Measurements from ENCODE around the gene POLR1A. TPM values are rescaled to one million over a fixed set of nuclear protein-coding genes. Genes with fewer than 3 reads are reported as not detected.

Gene POLR1A
- total RNA-seq, 4 donors from 2014 or later: 17.5 to 56.3 (median 24.6) TPM

GRCh38 chr2:86003104-86003503 lies 102.6 kb downstream of the POLR1A start:
- ATAC-seq (ENCODE audit: low FRiP score): no peak
- DNase-seq (ENCODE audit: low spot score): no peak
- no peak for TF ChIP-seq CTCF (IDR thresholded peaks at IDR 0.05)

- ATAC-seq (ENCODE audit: low FRiP score) (no peak), DNase-seq (ENCODE audit: low spot score) (no peak)
- TF ChIP-seq CTCF (IDR thresholded peaks at IDR 0.05): no peak
These were observed 103.3 kb downstream of the POLR1A start for GRCh38 chr2:86002375-86002774.

DNA sequence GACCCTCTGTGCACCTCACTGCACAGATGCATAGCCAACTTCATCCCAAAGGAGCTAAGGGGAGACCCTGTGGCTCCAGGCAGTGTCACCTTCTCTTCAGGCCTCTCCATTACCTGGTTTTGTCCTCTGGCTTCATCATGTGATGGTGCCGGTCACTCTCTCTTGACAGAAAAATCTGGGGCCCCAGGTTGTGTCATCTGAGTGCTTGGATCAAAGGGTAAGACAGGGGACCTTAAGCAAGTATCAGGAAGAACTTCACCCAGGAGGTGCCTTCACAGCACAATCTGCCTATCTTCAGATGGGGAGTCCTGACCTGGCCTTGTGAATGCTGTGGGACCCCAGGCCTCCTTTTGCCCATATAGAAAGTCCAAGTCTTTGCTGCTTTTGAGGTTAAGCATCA lies 104.4 kb downstream of the POLR1A start:
- ATAC-seq (ENCODE audit: low FRiP score) (no peak), DNase-seq (ENCODE audit: low spot score) (no peak)
- no peak for TF ChIP-seq CTCF (IDR thresholded peaks at IDR 0.05)

DNA sequence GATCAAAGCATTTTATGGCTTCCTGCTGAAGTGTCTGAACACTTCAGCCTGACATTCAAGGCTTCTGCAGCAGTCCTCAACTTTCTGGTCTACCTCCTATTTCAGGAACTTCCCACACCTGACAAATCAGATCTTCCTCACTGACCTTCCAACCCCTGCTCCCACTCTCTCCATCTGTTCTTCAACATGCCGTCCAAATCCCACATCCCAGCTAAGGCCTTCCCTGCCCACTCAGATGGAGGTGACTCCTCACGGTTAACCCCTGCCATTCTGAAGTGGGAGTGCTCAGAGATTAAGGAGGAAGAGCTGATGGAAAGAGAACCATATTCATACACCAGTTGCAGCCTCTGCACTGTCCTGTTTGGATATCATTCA lies 104.8 kb downstream of the POLR1A start:
- no peak for DNase-seq (ENCODE audit: low spot score)
- no peak for ATAC-seq (ENCODE audit: low FRiP score)
- TF ChIP-seq CTCF (IDR thresholded peaks at IDR 0.05): no peak

DNA sequence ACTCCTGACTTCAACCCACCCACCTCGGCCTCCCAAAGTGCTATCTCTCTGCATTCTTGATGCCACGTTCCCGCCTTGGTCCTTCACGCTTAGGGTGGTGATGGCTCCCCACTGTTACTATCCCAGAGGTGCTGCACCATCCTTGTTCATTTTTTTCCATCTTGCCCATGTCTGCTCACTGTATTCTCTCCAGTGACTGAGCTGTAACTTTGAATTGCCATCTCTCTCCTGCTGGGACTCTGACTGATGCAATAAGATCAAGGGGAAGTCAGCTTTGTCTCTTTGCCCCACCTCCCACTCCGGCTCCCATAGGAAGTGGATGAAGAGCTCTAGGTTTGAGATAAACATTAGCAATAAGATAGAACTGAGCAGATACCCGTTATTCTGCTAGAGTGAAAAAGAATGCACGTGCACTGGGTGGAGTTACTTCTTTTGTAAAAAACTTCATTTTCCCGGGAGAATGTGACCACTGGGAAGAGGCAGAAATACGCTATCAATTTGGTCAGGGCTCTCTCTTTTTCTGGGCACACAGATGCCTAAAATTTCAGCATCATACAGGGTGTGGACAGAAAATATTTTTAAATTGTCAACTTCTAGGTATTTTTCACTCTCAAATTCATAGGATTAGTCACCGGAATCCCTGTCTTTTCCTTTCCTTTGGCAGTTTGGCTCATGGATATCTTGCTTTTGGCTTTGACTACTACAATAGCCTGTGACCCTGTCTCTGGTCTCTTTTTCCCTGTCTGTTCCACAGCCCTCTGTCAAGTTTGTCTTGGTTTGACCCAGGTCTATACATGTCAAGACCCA lies 105.4 kb downstream of the POLR1A start:
- no peak for TF ChIP-seq CTCF (IDR thresholded peaks at IDR 0.05)
- ATAC-seq (ENCODE audit: low FRiP score) (no peak), DNase-seq (ENCODE audit: low spot score) (no peak)

- DNase-seq (ENCODE audit: low spot score) (no peak), ATAC-seq (ENCODE audit: low FRiP score) (no peak)
- TF ChIP-seq CTCF (IDR thresholded peaks at IDR 0.05): no peak
These were observed 106.4 kb downstream of the POLR1A start for GRCh38 chr2:85999061-85999831.

All from omental fat pad (tissue), 4 donors.